DOHH2 (cell line): ENCODE measurements around the gene DOCK4.

Experiments
- H3F3A ChIP-seq: fragments of 200-600 bp; sonication (generic), shearing (Covaris generic); 2 replicates; pipeline ENCODE4 v1.6.0; 2016; ENCODE audit warnings: antibody characterized with exemption, mild to moderate bottlenecking; ENCODE audit not compliant: control insufficient read depth, insufficient read depth
- H3K27ac ChIP-seq: fragments of 200-600 bp; sonication (generic); 2 replicates; pipeline ENCODE4 v1.5.1; 2014; ENCODE audit warnings: low read depth, mild to moderate bottlenecking, low read length, moderate library complexity
- H3K27me3 ChIP-seq: fragments of 200-600 bp; sonication (generic); 2 replicates; pipeline ENCODE4 v1.6.1; 2014; ENCODE audit warnings: mild to moderate bottlenecking, low read length, mixed read lengths; ENCODE audit not compliant: control insufficient read depth
- H3K36me3 ChIP-seq: fragments of 200-600 bp; sonication (generic); 2 replicates; pipeline ENCODE4 v1.6.1; 2014; ENCODE audit warnings: mild to moderate bottlenecking, low read length, moderate library complexity, mixed read lengths; ENCODE audit not compliant: control insufficient read depth
- H3K4me1 ChIP-seq: fragments of 200-600 bp; sonication (generic); 2 replicates; pipeline ENCODE4 v1.6.1; 2014; ENCODE audit warnings: mild to moderate bottlenecking, low read length, mixed read lengths; ENCODE audit not compliant: control insufficient read depth
- H3K4me2 ChIP-seq: fragments of 200-600 bp; sonication (generic); 2 replicates; pipeline ENCODE4 v1.6.0; 2014; ENCODE audit warnings: mild to moderate bottlenecking, low read length, moderate library complexity
- H3K4me3 ChIP-seq: fragments of 200-600 bp; sonication (generic); 2 replicates; pipeline ENCODE4 v1.5.1; 2014; ENCODE audit warnings: mild to moderate bottlenecking, low read length, mixed read lengths
- H3K79me2 ChIP-seq: fragments of 200-600 bp; sonication (generic); 2 replicates; pipeline ENCODE4 v1.6.1; 2014; ENCODE audit warnings: mild to moderate bottlenecking, low read length, mixed read lengths; ENCODE audit not compliant: control insufficient read depth
- H3K9me2 ChIP-seq: fragments of 200-600 bp; sonication (generic); replicated peaks from 2 replicates; pipeline ENCODE4 v1.6.1; 2014; ENCODE audit warnings: mild to moderate bottlenecking, low read length, mixed read lengths; ENCODE audit not compliant: control insufficient read depth
- H3K9me3 ChIP-seq: fragments of 200-600 bp; sonication (generic); 2 replicates; pipeline ENCODE4 v1.6.1; 2014; ENCODE audit warnings: antibody characterized with exemption, low read length, mixed read lengths; ENCODE audit not compliant: control insufficient read depth, insufficient read depth
- H4K20me1 ChIP-seq: fragments of 200-600 bp; sonication (generic); 2 replicates; pipeline ENCODE4 v1.6.0; 2014; ENCODE audit warnings: low read depth, mild to moderate bottlenecking, antibody characterized with exemption, low read length, moderate library complexity; ENCODE audit not compliant: control insufficient read depth, insufficient read depth
- CTCF ChIP-seq: fragments of 200-600 bp; sonication (generic); IDR thresholded peaks from one replicate; pipeline ENCODE4 v1.5.1; 2014; ENCODE audit warnings: antibody characterized with exemption, mild to moderate bottlenecking, low read depth, low read length; ENCODE audit not compliant: poor library complexity, severe bottlenecking
- EZH2phosphoT487 ChIP-seq: fragments of 200-600 bp; sonication (generic); IDR thresholded peaks from 2 replicates; pipeline ENCODE4 v1.6.1; 2017; ENCODE audit warnings: borderline replicate concordance, mild to moderate bottlenecking, antibody characterized with exemption, low read length, moderate library complexity, mixed read lengths

DOCK4 gene

GRCh38 chr7:112150823-112151641, 55.2 kb downstream of the DOCK4 start:
- H3K9me2 ChIP-seq: no peaks in the 10 kb centered on the region
- H3F3A ChIP-seq: no peaks in the 10 kb centered on the region
- H3K4me2 ChIP-seq: no peak overlapping the region
- H3K27ac ChIP-seq: no peak overlapping the region
- no peak overlapping the region for H3K4me3 ChIP-seq
- H4K20me1 ChIP-seq: no peaks in the 10 kb centered on the region
- H3K79me2 ChIP-seq: no peaks in the 10 kb centered on the region
- TF ChIP-seq EZH2phosphoT487 (no peak), CTCF (no peak)
- H3K9me3 ChIP-seq: no peaks in the 10 kb centered on the region
- H3K36me3 ChIP-seq: no peaks in the 10 kb centered on the region
- H3K4me1 ChIP-seq: no peaks in the 10 kb centered on the region
- H3K27me3 ChIP-seq: peaks cover 16% of the 10 kb centered on the region

- no peaks in the 10 kb centered on the region for H3K9me2 ChIP-seq
- no peaks in the 10 kb centered on the region for H3K36me3 ChIP-seq
- H3K27me3 ChIP-seq: peaks cover 12% of the 10 kb centered on the region; the same call in 1 of the 2 replicates
- no peaks in the 10 kb centered on the region for H4K20me1 ChIP-seq
- H3K4me1 ChIP-seq: no peaks in the 10 kb centered on the region
- H3K4me2 ChIP-seq: no peak overlapping the region
- H3K9me3 ChIP-seq: no peaks in the 10 kb centered on the region
- no peaks in the 10 kb centered on the region for H3K79me2 ChIP-seq
- H3K27ac ChIP-seq: no peak overlapping the region
- no peak for TF ChIP-seq CTCF
- TF ChIP-seq EZH2phosphoT487: no peak
- no peaks in the 10 kb centered on the region for H3F3A ChIP-seq
- H3K4me3 ChIP-seq: no peak overlapping the region
These were observed 56.5 kb downstream of the DOCK4 start for GRCh38 chr7:112149734-112150133.

- Histone ChIP-seq H3K36me3 (no peaks in the 10 kb centered on the region), H3K79me2 (no peaks in the 10 kb centered on the region), H3K9me3 (no peaks in the 10 kb centered on the region), H3K4me2 (no peak overlapping the region), H3K4me3 (no peak overlapping the region), H4K20me1 (no peaks in the 10 kb centered on the region), H3K9me2 (no peaks in the 10 kb centered on the region), H3K4me1 (no peaks in the 10 kb centered on the region), H3K27ac (no peak overlapping the region), H3F3A (no peaks in the 10 kb centered on the region), H3K27me3 (peaks cover 12% of the 10 kb centered on the region; the same call in 1 of the 2 replicates)
- TF ChIP-seq CTCF (no peak), EZH2phosphoT487 (no peak)
These were observed 58.3 kb downstream of the DOCK4 start for GRCh38 chr7:112147793-112148361.
